Bronchial epithelial cell (primary cell): ENCODE results near the gene CA5A. TPM values are rescaled to one million over a fixed set of nuclear protein-coding genes. Genes with fewer than 3 reads are reported as not detected.
"Not testable (repeated sequence)": the region's sequence is repeated elsewhere in the genome, so short reads cannot be mapped to it uniquely, and the experiment has no call there.

Experiments
- DNase-seq: peaks from one replicate; pipeline ENCODE4 v3.0.0-alpha.2; 2010; ENCODE audit warnings: low read depth
- FAIRE-seq: peaks from 2 replicates; lab custom pipeline; 2011; peaks lifted over from hg19 to GRCh38; lab: Jason Lieb, UNC
- H3K27me3 ChIP-seq: 2 replicates; pipeline ENCODE4 v1.5.1; 2011; ENCODE audit warnings: low read length; ENCODE audit not compliant: control insufficient read depth, insufficient read depth
- H3K36me3 ChIP-seq: 2 replicates; pipeline ENCODE4 v1.5.1; 2011; ENCODE audit warnings: low read length; ENCODE audit not compliant: control insufficient read depth, insufficient read depth
- H3K4me3 ChIP-seq: 2 replicates; pipeline ENCODE4 v1.5.1; 2011; ENCODE audit warnings: mild to moderate bottlenecking, low read depth, low read length, control low read depth
- total RNA-seq: library from RNA; depleted of rRNA; stranded (reverse); fragments of >200 nt; gene quantifications from 2 replicates; pipeline ENCODE4 v1.2.1, GENCODE V29; 2014
- TF ChIP-seq, protein P1 (sequence below): IDR thresholded peaks from 2 replicates; pipeline ENCODE4 v1.5.1; 2011; ENCODE audit warnings: mild to moderate bottlenecking, moderate library complexity, low read length, control low read depth, inconsistent platforms; ENCODE audit not compliant: insufficient read depth, severe bottlenecking

CA5A gene
- total RNA-seq = not detected in 2 replicates

DNA sequence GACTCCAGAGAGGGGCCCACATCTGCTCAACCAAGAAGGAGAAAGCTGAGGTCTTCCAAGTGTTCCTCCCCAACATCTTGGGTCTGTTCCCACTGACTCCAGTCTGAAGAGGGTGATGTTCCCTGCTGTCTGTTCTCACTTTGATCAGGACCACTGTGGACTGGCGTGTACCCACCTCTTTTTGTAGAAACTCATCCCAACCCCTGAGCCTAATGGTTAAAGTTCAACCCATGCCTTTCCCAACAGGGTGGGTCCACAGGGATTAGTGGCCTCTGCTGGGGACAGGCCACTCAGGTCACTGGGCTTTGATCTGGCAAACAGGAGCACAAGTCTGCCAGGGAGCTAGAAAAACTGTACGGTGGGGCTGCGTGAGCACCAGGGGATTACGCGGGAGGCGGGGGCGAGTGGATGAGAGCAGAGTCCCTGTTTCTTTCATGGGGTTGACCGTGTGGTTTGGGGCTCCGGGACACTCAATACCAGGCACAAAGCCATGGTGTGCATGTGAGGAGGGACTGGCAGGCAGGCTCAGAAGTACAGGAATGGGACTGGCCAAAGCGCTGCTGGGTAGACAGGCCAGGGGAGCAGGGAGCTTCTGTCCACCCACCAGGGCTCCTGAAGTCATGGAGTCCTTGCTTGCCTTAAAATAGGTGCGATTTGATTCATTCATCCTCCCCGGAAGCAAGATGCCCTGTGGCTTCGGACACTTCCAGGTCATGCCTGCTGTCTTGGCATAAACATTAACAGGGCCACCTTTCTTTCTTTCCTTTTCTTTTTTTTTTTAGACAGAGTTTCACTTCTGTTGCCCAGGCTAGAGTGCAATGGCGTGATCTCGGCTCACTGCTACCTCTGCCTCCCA is at the start of gene CA5A:
TSS of gene CA5A (minus strand) at position 155 of the 856 bp plus-strand sequence. CDS start at position 76, 79 bp downstream.
- Histone ChIP-seq H3K4me3 (no peak within 1 kb of the TSS), H3K36me3 (no peaks in the 10 kb centered on the region), H3K27me3 (peaks cover 2% of the 10 kb centered on the region)
- TF ChIP-seq, protein P1, sequence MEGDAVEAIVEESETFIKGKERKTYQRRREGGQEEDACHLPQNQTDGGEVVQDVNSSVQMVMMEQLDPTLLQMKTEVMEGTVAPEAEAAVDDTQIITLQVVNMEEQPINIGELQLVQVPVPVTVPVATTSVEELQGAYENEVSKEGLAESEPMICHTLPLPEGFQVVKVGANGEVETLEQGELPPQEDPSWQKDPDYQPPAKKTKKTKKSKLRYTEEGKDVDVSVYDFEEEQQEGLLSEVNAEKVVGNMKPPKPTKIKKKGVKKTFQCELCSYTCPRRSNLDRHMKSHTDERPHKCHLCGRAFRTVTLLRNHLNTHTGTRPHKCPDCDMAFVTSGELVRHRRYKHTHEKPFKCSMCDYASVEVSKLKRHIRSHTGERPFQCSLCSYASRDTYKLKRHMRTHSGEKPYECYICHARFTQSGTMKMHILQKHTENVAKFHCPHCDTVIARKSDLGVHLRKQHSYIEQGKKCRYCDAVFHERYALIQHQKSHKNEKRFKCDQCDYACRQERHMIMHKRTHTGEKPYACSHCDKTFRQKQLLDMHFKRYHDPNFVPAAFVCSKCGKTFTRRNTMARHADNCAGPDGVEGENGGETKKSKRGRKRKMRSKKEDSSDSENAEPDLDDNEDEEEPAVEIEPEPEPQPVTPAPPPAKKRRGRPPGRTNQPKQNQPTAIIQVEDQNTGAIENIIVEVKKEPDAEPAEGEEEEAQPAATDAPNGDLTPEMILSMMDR = no peak
- no peak for DNase-seq
- no peak for FAIRE-seq

DNA sequence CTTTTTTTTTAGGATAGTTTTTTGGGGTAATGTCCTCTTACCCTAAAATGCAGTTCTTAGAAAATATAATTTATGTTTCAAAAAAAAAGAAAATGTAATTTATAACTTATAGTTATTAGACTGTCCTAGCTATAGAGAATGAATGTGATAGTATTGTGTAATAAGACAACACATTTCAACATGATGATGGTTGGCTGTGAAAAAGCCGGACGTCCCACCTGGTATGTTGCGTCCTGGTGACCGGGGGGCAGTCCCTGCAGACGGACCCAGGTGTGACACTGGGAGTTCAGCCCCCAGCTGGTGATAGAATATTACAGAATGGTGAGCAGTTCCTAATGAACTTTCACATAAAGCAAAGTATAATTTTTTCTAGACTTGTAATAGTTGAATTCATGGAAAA is 49.2 kb upstream of the CA5A start:
- not testable (repeated sequence) for H3K27me3 ChIP-seq, DNase-seq, H3K36me3 ChIP-seq, FAIRE-seq, H3K4me3 ChIP-seq

DNA sequence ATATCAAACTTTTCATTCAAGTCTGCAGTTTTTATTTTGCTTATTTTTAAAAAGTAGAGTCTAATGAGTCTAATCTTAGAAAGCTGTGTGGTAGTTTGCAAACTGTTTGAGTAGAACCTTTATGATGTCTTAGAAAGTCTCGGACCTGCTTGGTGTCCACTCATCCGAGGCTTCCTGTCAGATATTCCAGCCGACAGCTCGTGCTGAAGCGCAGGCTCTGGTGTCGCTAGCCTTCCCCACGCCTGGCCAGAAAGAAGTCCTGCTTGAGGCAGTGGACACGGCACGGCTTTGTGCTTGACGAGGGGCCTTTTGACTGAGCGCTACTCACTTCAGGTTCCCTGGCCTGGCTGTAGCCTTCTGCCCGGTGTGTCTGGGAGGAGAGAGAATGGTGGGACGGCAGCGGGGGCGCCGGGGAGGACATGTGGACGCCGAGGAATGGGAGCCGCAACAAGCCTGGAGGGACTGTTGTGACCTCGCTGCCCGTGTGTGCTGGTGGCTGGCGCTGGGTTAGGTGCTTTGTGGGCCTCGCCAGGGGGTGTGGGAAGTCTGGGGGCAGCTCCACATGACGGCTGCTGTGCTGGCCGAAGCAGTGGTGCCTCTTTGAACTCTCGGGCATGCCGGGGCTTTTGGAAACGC is 48.4 kb upstream of the CA5A start:
- Histone ChIP-seq H3K36me3 (peaks cover 8% of the 10 kb centered on the region), H3K27me3 (no peaks in the 10 kb centered on the region), H3K4me3 (no peak overlapping the region)
- TF ChIP-seq, protein P1 = no peak
- no peak for DNase-seq
- no peak for FAIRE-seq

DNA sequence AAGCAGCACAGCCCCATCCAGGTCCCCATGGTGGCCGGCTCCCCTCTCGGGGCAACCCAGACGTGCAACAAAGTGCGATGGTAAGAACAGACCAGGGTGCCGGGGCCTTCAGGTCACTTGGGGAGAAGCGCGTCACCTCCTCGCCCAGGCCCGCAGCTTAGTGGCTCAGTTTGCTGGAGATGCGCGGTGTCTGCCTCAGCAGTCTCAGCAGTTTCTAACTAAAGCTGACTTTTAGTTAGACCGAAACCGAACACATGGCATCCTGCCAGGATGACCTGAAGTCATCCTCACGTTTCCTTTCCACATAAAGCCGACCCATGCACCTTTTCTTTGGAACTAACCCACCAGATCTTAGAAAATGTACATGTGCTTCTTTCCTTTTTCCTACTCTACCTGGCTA is 47.9 kb upstream of the CA5A start:
- H3K4me3 ChIP-seq, H3K27me3 ChIP-seq, H3K36me3 ChIP-seq, FAIRE-seq, DNase-seq: not testable (repeated sequence)

DNA sequence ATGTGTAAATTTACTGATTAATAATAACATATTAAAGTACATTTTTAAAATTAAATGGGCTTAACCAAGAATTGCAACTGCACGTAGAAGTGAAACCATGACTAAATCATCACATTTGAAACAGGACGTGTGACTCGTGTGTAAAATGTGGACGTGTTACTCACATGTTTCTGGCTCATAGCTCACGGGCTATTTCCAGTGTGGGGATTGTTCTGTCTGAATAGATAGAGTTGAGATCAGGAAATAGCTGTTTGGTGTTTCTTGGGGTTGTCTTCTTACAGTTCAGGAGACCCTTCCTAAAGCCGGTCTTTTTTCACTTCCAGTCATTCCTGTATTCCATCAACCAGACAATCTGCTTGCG is 47.4 kb upstream of the CA5A start:
- not testable (repeated sequence) for FAIRE-seq, H3K4me3 ChIP-seq, H3K36me3 ChIP-seq, H3K27me3 ChIP-seq
- DNase-seq = peak; percentile 64

DNA sequence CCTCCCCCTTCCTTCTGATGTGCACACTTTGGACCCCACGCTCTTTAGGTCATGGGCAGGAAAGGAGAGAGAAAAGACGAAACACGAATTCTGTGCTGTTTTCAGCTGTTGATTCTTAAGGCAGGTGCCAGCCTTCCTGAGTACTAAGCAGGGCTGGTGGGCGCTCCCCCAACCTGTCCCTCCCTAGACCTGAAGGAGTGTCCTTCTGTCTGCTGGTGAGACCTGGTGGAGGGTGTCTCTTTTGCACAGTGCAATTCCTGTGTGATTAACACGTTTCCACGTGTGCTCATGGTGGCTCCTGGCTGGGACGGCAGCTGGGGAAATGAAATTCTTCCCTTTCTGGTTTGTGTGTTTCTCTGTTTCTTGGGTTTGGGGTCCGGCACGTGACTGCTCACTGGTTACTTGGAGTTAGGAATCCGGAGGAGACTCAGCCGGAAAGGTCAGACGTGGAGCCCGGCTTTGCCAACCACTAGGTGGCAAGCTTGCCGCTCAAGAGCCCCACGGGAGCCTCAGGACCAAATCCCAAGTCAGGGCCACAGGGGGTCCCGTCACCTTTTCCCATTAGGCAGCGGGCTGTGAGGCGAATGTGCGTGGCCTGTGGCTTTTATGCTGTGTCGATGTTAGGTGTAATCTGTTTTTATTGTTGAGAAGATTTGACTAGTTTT is 46.9 kb upstream of the CA5A start:
- H3K36me3 ChIP-seq, H3K4me3 ChIP-seq, DNase-seq, H3K27me3 ChIP-seq, FAIRE-seq: not testable (repeated sequence)
- TF ChIP-seq, protein P1 = peak; percentile 53

DNA sequence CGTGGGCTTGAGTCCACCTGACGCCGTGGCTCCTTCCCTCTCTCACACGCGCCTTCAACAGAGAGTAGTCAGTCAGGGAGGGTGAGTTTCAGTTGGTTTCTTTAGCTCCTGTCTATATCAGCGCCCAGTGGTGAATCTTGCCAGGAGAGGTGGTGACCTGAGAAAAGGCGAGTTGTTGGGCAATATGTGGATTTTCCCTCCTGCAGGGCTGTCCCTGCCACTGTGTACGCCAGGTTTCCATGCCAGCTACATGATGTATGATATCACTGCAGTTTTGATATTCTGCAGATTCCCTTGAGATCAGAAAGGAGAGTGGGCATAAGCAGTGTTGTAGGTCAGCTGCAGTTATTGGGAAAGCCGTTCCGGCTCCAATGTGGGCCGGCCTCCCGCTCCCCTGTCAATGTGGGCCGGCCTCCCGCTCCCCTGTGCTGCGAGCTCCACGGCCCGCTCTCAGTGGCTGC is 46.3 kb upstream of the CA5A start:
- FAIRE-seq (no peak), DNase-seq (no peak)
- peaks cover 6% of the 10 kb centered on the region for H3K36me3 ChIP-seq
- TF ChIP-seq, protein P1 = no peak
- no peak overlapping the region for H3K4me3 ChIP-seq
- H3K27me3 ChIP-seq = no peaks in the 10 kb centered on the region

DNA sequence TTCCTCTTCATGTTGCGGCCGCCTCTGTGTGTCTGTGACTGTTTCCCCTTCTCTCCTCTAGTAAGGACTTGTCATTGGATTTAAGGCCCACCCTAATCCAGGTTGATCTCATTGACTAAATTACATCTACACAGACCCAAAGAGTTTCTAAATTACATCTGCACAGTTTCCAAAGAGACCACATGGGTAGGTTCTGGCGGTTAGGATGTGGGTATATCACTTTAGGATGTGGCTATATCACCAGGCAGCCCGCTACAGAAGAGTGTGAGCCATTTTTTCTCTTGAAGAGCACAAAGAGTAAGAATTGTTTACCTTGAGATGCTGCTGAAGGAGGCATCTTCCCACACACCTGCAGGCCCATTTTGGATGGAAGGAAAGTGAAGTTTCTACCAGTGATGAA is 45.0 kb upstream of the CA5A start:
- not testable (repeated sequence) for H3K27me3 ChIP-seq, H3K36me3 ChIP-seq, H3K4me3 ChIP-seq, FAIRE-seq, DNase-seq

DNA sequence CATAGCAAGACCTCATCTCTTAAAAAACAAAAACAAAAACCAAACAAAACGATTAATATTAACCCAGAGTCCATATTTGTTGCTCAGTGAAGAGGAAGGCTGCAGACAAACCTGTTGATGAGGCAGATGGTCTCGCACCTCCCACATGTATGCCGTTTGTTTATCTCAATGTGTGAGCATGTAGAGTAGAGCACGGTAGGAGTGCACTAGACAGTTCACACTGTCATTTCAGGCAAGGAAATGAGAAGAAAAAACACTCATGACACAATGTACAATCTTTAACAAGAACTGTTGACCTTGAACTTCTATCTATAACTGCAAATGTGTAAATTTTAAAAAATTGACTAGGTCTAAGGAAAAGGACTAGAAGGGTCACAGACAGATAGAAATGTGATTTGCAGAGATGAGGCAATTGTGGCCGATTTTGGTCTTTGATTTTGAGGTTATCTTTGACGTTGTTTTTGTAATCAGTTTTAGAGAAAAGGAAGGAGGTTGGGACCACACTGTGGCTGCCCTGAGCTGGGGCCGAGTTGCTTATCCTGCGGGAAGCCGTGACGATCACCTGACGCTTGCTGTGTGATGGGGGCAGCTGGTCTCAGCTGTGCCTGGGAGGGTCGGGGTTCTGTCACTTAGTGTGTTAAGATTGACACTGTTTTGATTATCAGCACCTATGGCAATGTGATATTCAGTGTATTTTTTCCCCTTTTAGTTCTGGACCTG is 43.7 kb upstream of the CA5A start:
- DNase-seq, H3K27me3 ChIP-seq, H3K4me3 ChIP-seq, H3K36me3 ChIP-seq, FAIRE-seq: not testable (repeated sequence)
